Measurements from ENCODE around the gene MYH7B. TPM values are rescaled to one million over a fixed set of nuclear protein-coding genes. Genes with fewer than 3 reads are reported as not detected.

Gene MYH7B
- total RNA-seq, 3 donors from 2014 or later, result 0.10 to 0.60 (median 0.37) TPM

Other genes starting within 250 kb of the MYH7B start
- gene NCOA6, start 130.2 kb upstream of the MYH7B start, total RNA-seq, result 10 to 100 TPM; 18.9 to 23.0 (median 19.7) TPM
- gene GGT7, start 83.0 kb upstream of the MYH7B start, total RNA-seq, result 10 to 100 TPM; 11.6 to 13.5 (median 13.2) TPM
- 10 to 100 TPM in 2 of 3 donors, 1 to 10 TPM in 1; 6.0 to 10.6 (median 10.4) TPM for gene ACSS2, start 79.3 kb upstream of the MYH7B start, total RNA-seq
- gene GSS, start 62 bp upstream of the MYH7B start, total RNA-seq, result 10 to 100 TPM; 47.8 to 56.2 (median 51.3) TPM
- gene TRPC4AP, start 136.9 kb downstream of the MYH7B start, total RNA-seq, result 10 to 100 TPM; 46.2 to 49.7 (median 47.2) TPM
- gene EDEM2, start 191.5 kb downstream of the MYH7B start, total RNA-seq, result 10 to 100 TPM; 14.0 to 16.9 (median 16.7) TPM
- 1 to 10 TPM; 1.1 to 1.4 (median 1.2) TPM for gene PROCR, start 216.2 kb downstream of the MYH7B start, total RNA-seq